BJ (cell line): ENCODE data around the gene PNPLA2. TPM values are rescaled to one million over a fixed set of nuclear protein-coding genes. Genes with fewer than 3 reads are reported as not detected.
A peak's percentile ranks its signal among the peaks of the same experiment; 100 is the strongest.

Experiments
- CTCF ChIA-PET: fragments of 350-600 bp; formaldehyde crosslinking; extraction: SDS; loops from one replicate; lab custom pipeline; 2021; ENCODE audit warnings: antibody characterized with exemption, inconsistent platforms; lab: Yijun Ruan, JAX
- POLR2A ChIA-PET: fragments of 300-600 bp; sonication (Branson Sonifier 250); formaldehyde crosslinking; extraction: SDS; loops from one replicate; lab custom pipeline; 2021; ENCODE audit warnings: antibody characterized with exemption; lab: Charles Lee
- DNase-seq: peaks from one replicate; pipeline ENCODE4 v3.0.0-alpha.2; 2011; ENCODE audit warnings: low read depth
- H3K27me3 ChIP-seq: 2 replicates; pipeline ENCODE4 v1.6.0; 2011; ENCODE audit warnings: low read length; ENCODE audit not compliant: control insufficient read depth, insufficient read depth
- H3K36me3 ChIP-seq: 2 replicates; pipeline ENCODE4 v1.5.1; 2011; ENCODE audit warnings: low read length; ENCODE audit not compliant: control insufficient read depth, insufficient read depth
- H3K4me3 ChIP-seq: 2 replicates; pipeline ENCODE4 v1.5.1; 2011; ENCODE audit warnings: low read depth, mild to moderate bottlenecking, control low read depth, low read length
- CTCF ChIP-seq: IDR thresholded peaks from 2 replicates; pipeline ENCODE4 v1.5.1; 2011; ENCODE audit warnings: low read depth, mild to moderate bottlenecking, control low read depth, inconsistent platforms, low read length, moderate library complexity; ENCODE audit not compliant: insufficient read depth
- polyA plus RNA-seq: library from polyadenylated mRNA; depleted of rRNA; stranded (reverse); fragments of >200 nt; gene quantifications from 2 replicates; pipeline ENCODE4 v1.2.3, GENCODE V29; 2011

PNPLA2 gene
- polyA plus RNA-seq, 1 experiment: 53.1 TPM

- H3K4me3 ChIP-seq: no peak overlapping the region
- CTCF ChIA-PET: interaction anchor here (0.5 kb wide), 1 partner anchor 177 kb away, joined by 3 read pairs; no protein-coding TSS in a partner anchor
- TF ChIP-seq CTCF: no peak
Measured at GRCh38 chr11:788009-788640, 30.6 kb upstream of the PNPLA2 start.

GRCh38 chr11:788953-789940 is 29.5 kb upstream of the PNPLA2 start:
- POLR2A ChIA-PET: no interaction called here
- CTCF ChIA-PET: no interaction called here
- Histone ChIP-seq H3K36me3 (peaks cover 2% of the 10 kb centered on the region), H3K27me3 (no peaks in the 10 kb centered on the region), H3K4me3 (peak overlapping the region; percentile 23)
- TF ChIP-seq CTCF: no peak
- DNase-seq: no peak

More at GRCh38 chr11:788009-788640, 30.6 kb upstream of the PNPLA2 start:
- no peak for DNase-seq
- Histone ChIP-seq H3K27me3 (no peaks in the 10 kb centered on the region), H3K36me3 (peaks cover 2% of the 10 kb centered on the region)
- POLR2A ChIA-PET: no interaction called here

GRCh38 chr11:789943-790342 is 28.8 kb upstream of the PNPLA2 start, which contains the start of gene CEND1:
TSS of gene CEND1 (minus strand) at chr11:790090. CDS start at chr11:788576, 1,514 bp downstream.
- POLR2A ChIA-PET: no interaction called here
- CTCF ChIA-PET: no interaction called here
- no peaks in the 10 kb centered on the region for H3K27me3 ChIP-seq
- no peak for DNase-seq
- H3K4me3 ChIP-seq: peak within 1 kb of the TSS; percentile 23
- peaks cover 2% of the 10 kb centered on the region for H3K36me3 ChIP-seq
- no peak for TF ChIP-seq CTCF

- peaks cover 2% of the 10 kb centered on the region for H3K36me3 ChIP-seq
- DNase-seq: no peak
- ChIA-PET CTCF (interaction anchor here (0.7 kb wide), 2 partner anchors 23 to 89 kb away, joined by 3 read pairs; no protein-coding TSS in a partner anchor), POLR2A (no interaction called here)
- no peak for TF ChIP-seq CTCF
- no peak overlapping the region for H3K4me3 ChIP-seq
- no peaks in the 10 kb centered on the region for H3K27me3 ChIP-seq
Measured at GRCh38 chr11:790721-791564, 27.8 kb upstream of the PNPLA2 start.
